Head of caudate nucleus (tissue), 42 donors: ENCODE measurements around the gene LONP2.
A peak's percentile ranks its signal among the peaks of the same experiment; 100 is the strongest.
"Not testable (repeated sequence)": the region's sequence is repeated elsewhere in the genome, so short reads cannot be mapped to it uniquely, and the experiment has no call there.

Experiments
- DNase-seq, 42 donors: peaks; one replicate each; pipeline versions ENCODE4 v3.0.0 to v3.0.0-alpha.2; 2020 to 2021; ENCODE audit warnings: mixed read lengths in 7 of 42
- intact Hi-C: fragments of 100-400 bp; cut with DNase I; formaldehyde crosslinking; loops from one replicate; pipeline ENCODE4 v1.15.0; 2022

Gene LONP2

GRCh38 chr16:48234630-48235029 is 9.5 kb upstream of the LONP2 start:
- intact Hi-C loops, result no loop called here
- no peak for DNase-seq

- intact Hi-C loops, result no loop called here
- no peak for DNase-seq
Measured at GRCh38 chr16:48235058-48235555, 9.0 kb upstream of the LONP2 start.

GRCh38 chr16:48235556-48236136 is 8.5 kb upstream of the LONP2 start:
- intact Hi-C loops, result no loop called here
- DNase-seq, result no peak

- intact Hi-C loops, result no loop called here
- DNase-seq, result no peak
Measured at GRCh38 chr16:48236286-48236685, 7.8 kb upstream of the LONP2 start.

GRCh38 chr16:48240147-48240546 is 4.0 kb upstream of the LONP2 start:
- intact Hi-C loops, result loop anchor here (10.0 kb wide), 1 partner anchor 375 kb away; the partner anchor contains the start of gene N4BP1
- not testable (repeated sequence) for DNase-seq

- no peak for DNase-seq
- intact Hi-C loops, result loop anchor here (10.0 kb wide), 1 partner anchor 370 kb away; the partner anchor contains the start of gene N4BP1
Measured at GRCh38 chr16:48244863-48245195, 729 bp downstream of the LONP2 start.

GRCh38 chr16:48246066-48246465 is 2.0 kb downstream of the LONP2 start:
- intact Hi-C loops, result loop anchor here (10.0 kb wide), 1 partner anchor 369 kb away; the partner anchor contains the start of gene N4BP1
- DNase-seq, result no peak

- intact Hi-C loops, result loop anchor here (10.0 kb wide), 1 partner anchor 367 kb away; the partner anchor contains the start of gene N4BP1
- DNase-seq, result no peak
Measured at GRCh38 chr16:48247311-48247710, 3.2 kb downstream of the LONP2 start, which contains the start of gene ABCC11. Gene ABCC11, minus strand, starts transcription at chr16:48247539. Its CDS starts 15,618 bp downstream, at chr16:48231921.

GRCh38 chr16:48250520-48251278 is 6.6 kb downstream of the LONP2 start:
- DNase-seq, result no peak
- intact Hi-C loops, result no loop called here

- intact Hi-C loops, result no loop called here
- no peak for DNase-seq
Measured at GRCh38 chr16:48252013-48252412, 7.9 kb downstream of the LONP2 start.

- no peak for DNase-seq
- intact Hi-C loops, result no loop called here
Measured at GRCh38 chr16:48256579-48257177, 12.6 kb downstream of the LONP2 start.

- DNase-seq, result no peak
- intact Hi-C loops, result no loop called here
Measured at GRCh38 chr16:48261569-48261968, 17.5 kb downstream of the LONP2 start.

GRCh38 chr16:48262631-48263030 is 18.5 kb downstream of the LONP2 start:
- DNase-seq, result no peak
- intact Hi-C loops, result no loop called here

- intact Hi-C loops, result no loop called here
- DNase-seq, result no peak
Measured at GRCh38 chr16:48269011-48269410, 24.9 kb downstream of the LONP2 start.

GRCh38 chr16:48271728-48272127 is 27.6 kb downstream of the LONP2 start:
- no peak for DNase-seq

GRCh38 chr16:48272837-48273421 is 28.8 kb downstream of the LONP2 start:
- intact Hi-C loops, result no loop called here
- DNase-seq, result peak in 27 of 42 donors; percentile 5 to 68 (median 30)

More at GRCh38 chr16:48271728-48272127, 27.6 kb downstream of the LONP2 start:
- intact Hi-C loops, result no loop called here

GRCh38 chr16:48274476-48274875 is 30.4 kb downstream of the LONP2 start:
- peak in 11 of 42 donors; percentile 15 to 67 (median 27) for DNase-seq
- intact Hi-C loops, result no loop called here

GRCh38 chr16:48276102-48276501 is 32.0 kb downstream of the LONP2 start:
- peak in 26 of 42 donors; percentile 8 to 76 (median 36) for DNase-seq
- intact Hi-C loops, result no loop called here

- intact Hi-C loops, result no loop called here
- DNase-seq, result peak; percentile 37 to 94 (median 74)
Measured at GRCh38 chr16:48277158-48277557, 33.1 kb downstream of the LONP2 start.

GRCh38 chr16:48279199-48279598 is 35.1 kb downstream of the LONP2 start:
- DNase-seq, result no peak
- intact Hi-C loops, result no loop called here
